ENCODE data around the gene TNNT2.
A peak's percentile ranks its signal among the peaks of the same experiment; 100 is the strongest.

The TNNT2 gene

DNA sequence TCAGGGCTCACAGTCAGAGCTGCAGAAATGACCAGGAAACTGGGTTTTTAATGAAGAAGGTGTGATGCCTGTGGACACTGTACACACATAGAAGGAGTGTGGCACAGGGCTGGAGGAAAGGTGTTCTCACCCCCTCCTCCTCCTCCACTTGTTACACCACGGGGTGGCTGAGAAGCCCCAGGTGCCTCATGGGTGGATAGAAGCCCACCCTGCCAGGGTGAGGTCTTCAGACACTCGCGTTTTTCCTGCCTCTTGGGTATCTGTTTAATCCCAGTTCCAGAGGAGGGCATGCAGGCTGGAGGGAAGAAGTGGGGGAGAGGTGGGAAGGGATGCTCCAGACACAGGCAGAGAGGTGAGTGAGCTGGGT is 31.3 kb upstream of the TNNT2 start:
- DNase-seq (ENCODE audit: insufficient read length, low spot score) (no peak), FAIRE-seq (no peak)
- no peak for TF ChIP-seq POLR2A (IDR thresholded peaks at IDR 0.05; ENCODE audit: low read depth, low read length)

DNA sequence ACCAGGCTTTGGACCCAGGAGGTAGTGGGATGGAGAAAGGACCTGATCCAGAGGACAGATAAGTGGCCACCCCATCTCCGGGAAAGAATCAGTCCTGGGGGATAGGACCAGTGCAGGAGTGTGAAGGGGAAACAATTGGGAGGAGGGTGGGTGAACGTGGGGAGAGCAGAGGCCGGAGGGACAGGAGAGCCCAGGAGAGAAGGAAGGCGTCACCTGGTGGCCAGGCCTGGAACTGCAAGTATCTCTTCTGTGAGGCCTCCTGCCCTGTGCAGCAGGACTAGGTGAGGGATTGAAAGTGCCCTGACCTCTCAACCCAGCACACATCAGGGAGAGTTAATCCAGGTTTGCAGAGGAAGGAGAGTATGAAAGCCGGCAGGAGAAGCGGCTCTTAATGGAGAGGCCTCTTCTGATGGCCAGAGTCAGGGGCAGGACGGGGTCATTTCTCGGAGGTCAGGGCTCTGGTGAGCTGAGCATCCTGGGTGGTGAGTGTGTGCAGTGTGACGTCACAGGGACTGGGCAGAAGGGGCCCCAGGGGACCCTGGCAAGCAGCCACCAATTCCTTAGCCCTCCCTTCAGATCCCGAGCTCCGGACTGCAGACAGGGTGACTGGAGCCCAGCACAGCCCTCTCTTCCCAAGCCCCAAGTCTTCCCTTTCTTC is 30.8 kb upstream of the TNNT2 start:
- TF ChIP-seq POLR2A (IDR thresholded peaks at IDR 0.05; ENCODE audit: low read depth, low read length): no peak
- peak; percentile 91 for DNase-seq (ENCODE audit: insufficient read length, low spot score)
- no peak for FAIRE-seq

DNA sequence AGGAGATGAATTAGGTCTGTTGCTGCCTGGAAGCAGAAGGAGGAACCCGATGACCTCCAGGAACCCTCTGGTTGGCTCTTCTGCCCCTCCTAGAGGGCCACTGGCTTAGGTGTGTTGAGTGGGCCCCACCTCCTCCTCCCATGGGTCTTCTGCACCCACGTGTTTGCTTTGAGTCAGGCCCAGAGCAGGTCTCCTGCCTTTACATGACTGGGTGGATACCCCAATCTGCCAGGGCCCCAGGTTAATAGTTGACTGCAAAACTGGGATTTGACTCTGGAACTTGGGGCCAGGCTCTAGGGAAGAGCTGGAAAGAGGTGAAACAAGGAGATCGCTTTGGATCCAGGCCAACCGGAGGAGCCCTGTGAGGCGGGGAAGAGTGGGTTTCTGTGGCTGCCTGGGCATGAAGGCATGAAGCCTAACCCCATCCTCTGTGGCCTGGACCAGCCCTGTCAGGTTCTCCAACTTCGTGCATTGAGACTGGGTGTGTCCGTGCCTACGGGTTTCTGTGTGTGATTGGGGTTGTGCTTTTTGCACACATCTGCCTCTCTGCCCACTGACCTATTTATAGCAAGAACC is 29.4 kb upstream of the TNNT2 start:
- no peak for TF ChIP-seq POLR2A (IDR thresholded peaks at IDR 0.05; ENCODE audit: low read depth, low read length)
- no peak for DNase-seq (ENCODE audit: insufficient read length, low spot score)
- FAIRE-seq: no peak

DNA sequence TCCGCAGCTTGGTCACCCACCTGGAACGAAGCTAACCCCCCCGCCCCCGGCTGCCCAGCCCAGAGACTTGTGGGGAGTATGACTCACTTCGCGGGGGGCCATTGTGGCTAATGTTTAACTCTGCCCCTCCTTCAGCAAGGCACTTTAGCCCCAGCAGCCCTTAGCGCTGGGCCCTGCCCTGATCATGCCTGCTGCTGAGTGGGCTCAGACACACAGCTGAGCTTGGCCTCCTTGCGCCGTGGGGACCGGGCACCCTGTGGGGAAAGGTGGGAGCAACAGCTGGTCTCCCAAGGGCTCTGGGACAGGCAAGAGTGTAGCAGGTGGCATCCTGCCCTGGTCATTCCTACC is 28.0 kb upstream of the TNNT2 start:
- no peak for TF ChIP-seq POLR2A (IDR thresholded peaks at IDR 0.05; ENCODE audit: low read depth, low read length)
- DNase-seq (ENCODE audit: insufficient read length, low spot score) (no peak), FAIRE-seq (no peak)

DNA sequence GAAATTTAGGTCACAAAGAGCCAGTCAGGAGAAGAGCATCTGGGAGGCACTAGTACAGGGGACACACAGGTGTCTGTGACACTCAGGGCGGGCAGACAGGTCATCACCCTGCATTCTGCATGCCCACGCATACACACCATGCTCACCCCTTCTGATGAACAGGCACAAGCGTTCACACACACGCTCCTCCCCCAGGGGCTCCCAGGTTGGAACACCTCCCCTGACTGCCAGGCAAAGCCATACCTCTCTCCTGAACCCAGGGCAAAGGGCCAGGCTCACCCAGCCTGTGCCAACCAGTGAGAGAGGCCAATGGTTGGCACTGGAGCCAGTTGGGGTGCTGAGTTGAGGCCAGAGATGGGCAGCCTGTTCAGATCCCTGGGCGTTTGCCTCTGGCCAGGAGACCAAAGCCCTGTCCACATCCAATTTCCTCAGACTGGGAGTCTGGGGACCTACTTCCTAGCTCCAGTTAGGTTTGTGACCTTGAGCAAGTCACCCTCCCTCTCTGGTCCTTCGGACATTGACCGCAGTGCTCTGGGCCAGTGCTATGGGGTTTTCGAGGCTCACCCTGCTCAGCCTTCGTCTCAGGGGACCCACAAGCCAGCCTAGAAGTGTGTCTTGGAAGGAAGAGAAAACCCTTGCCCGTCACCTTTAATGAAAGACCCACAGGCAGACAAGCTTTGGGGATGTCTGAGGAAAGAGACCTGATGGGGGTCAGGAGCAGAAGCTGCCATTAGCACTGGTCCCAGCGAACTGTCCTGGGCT is 27.4 kb upstream of the TNNT2 start:
- no peak for TF ChIP-seq POLR2A (IDR thresholded peaks at IDR 0.05; ENCODE audit: low read depth, low read length)
- no peak for FAIRE-seq
- DNase-seq (ENCODE audit: insufficient read length, low spot score): no peak

DNA sequence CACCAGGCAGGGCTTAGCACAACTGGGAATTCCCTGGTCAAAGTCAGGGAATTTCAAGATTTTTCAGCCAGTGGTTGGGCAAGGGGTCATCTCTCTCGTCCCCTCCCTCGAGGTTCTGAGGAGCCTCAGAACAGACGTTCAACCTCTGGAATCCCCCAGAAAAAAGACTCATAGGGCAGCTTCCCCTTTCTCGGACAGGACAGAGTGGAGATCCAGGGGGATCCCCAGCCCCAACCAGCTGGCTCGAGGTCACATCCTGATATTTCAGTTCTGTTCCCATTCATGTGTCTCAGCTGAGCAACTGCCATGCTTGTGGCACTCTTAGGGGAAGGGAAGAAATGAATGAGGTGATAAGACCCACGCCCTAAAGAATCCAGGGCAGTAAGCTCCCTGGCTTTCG is 26.6 kb upstream of the TNNT2 start:
- no peak for TF ChIP-seq POLR2A (IDR thresholded peaks at IDR 0.05; ENCODE audit: low read depth, low read length)
- DNase-seq (ENCODE audit: insufficient read length, low spot score) (no peak), FAIRE-seq (no peak)

DNA sequence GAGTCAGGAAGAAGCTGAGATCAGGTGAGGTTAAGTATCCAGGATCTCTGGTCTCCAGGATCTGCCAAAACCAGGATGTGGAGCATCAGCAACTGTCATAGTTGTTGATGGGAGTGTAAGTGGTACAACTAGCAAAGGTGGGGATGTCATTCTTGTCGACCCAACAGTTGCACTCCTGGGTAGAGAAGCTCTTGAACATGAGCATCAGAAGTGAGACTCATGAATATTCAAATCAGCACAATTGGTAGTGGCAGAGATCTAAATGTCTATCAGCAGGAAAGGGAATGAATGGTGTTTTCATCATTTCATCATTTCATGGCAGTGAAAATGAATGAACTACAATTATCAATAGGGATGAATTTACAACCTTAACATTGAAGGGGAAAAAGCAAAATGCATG is 25.9 kb upstream of the TNNT2 start:
- FAIRE-seq: no peak
- no peak for DNase-seq (ENCODE audit: insufficient read length, low spot score)
- TF ChIP-seq POLR2A (IDR thresholded peaks at IDR 0.05; ENCODE audit: low read depth, low read length): no peak

DNA sequence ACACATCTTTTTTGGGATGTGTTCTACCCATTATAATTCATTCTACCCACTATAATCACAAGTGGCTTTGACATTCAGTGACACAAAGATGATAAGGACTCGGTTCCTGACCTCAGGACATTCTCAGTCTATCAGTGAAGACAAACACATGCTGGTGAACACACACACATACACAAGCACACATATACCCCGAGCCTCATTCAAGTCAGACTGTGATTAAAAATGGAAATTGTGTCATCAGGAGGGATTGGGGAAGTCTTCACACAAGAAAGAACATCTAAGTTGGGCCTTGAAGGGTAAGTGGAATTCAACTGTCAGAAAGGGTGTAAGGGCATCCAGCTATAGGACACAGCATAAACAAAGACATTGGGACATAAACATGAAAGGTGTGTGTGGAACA is 24.2 kb upstream of the TNNT2 start:
- no peak for TF ChIP-seq POLR2A (IDR thresholded peaks at IDR 0.05; ENCODE audit: low read depth, low read length)
- no peak for FAIRE-seq

DNA sequence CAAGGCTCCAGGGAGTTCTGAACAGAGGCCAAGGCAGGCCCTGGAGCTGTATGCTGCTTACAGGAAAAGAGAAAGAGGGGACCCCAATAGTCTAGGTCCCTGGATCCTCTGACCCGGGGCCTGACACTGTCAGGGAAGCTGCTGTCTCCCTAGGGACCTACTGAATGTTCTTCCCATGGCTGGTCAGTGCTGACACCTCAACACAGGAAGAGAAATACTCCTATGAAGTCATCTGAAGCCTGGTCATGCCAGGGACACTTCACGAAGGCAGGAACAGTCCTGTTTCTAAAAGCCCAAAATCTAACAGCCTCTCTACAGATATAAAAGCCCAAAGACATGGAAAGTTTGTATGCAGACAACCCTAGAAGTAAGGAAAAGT is 23.4 kb upstream of the TNNT2 start:
- no peak for TF ChIP-seq POLR2A (IDR thresholded peaks at IDR 0.05; ENCODE audit: low read depth, low read length)
- DNase-seq (ENCODE audit: insufficient read length, low spot score) (no peak), FAIRE-seq (no peak)

More for the DNA sequence above, 24.2 kb upstream of the TNNT2 start:
- DNase-seq (ENCODE audit: insufficient read length, low spot score): no peak

DNA sequence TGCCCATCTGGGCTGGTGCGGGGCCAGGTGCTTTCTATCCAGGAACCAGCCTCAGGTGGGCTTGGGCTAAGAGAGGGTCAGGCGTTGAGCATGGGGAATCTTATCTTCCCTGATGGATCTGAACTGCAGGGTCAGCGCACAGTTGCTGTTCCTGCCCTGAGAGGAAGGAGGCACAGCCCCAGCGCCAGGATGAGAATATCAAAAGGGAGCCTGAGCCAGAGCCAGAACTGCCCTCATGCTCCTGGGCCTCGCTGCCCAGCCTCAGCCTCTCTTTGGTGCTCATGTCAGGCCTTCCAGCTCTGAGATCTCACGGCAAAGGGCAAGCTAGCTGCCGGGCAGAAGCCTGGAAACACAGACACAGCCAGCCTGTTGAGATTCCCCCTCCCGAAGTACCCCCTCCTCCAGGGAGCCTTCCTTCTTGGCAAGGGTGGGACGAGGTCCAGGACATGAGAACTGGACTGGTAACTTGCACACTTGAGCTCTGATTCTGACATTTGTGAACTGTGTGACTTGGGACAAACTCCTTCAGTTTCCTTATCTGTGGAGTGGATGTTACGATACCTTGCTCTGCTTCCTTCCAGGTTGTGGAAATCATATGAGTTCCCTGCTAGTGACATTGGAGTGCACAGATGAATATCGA is 22.9 kb upstream of the TNNT2 start:
- DNase-seq (ENCODE audit: insufficient read length, low spot score) (no peak), FAIRE-seq (no peak)
- TF ChIP-seq POLR2A (IDR thresholded peaks at IDR 0.05; ENCODE audit: low read depth, low read length): no peak

DNA sequence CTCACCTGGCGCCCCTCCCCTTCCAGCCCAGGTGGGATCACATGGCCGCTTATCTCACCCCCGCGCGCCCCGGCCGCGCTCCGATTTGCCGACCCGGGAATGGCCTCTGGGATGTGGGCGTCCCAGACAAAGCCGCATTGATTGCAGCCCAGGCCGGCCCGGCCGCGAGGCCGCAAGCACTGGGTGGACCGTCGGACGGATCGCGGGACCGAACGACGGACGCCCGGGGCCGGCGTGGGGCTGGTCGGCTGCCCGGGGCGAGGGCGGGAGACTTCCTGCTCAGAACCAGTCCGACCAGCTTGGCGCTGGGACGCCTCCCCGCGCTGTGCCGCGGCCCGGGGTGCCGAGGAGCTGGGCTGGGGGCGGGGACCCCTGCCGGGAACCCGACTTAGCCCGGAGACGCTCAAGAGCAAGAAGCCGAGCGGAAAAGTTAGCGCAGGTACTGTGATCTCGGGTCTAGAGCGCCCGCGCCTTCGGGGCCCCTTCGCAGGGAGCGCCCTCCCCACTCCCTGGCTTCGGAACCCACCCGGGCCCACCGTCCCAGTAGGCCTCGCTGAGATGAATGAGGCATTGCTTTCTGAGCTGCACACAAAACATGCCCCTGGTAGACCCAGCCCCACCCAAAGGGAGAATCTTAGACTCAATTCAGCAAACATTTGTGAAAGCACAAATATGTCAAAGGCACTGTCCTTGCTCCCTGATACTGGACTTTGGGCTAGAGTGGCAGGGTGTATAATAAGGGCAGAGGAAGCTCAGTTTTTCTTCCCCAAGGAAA is 22.1 kb upstream of the TNNT2 start:
- DNase-seq (ENCODE audit: insufficient read length, low spot score): no peak
- FAIRE-seq: no peak
- TF ChIP-seq POLR2A (IDR thresholded peaks at IDR 0.05; ENCODE audit: low read depth, low read length): no peak

DNA sequence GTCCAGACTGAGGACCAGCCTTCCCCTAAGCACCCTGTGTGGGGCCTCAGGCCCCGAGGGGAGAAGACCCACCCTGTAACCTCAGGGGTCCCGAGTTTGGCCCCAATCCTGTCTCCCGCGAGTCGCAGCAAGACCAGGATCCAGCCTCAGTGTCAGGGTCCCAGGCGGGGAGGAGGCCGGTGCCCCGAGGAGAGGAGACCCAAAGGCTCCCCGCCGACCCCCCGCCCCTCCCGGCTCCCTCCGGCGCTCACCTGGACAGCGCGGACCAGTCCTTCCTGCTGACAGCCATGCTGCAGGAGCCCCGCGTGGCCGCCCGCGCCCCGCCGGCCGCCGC is 21.5 kb upstream of the TNNT2 start, which contains the start of gene LAD1:
LAD1 (minus strand) TSS at position 307 of the 334 bp plus-strand sequence; CDS start at position 289, 18 bp downstream.
- no peak for DNase-seq (ENCODE audit: insufficient read length, low spot score)
- no peak for TF ChIP-seq POLR2A (IDR thresholded peaks at IDR 0.05; ENCODE audit: low read depth, low read length)
- FAIRE-seq: no peak

DNA sequence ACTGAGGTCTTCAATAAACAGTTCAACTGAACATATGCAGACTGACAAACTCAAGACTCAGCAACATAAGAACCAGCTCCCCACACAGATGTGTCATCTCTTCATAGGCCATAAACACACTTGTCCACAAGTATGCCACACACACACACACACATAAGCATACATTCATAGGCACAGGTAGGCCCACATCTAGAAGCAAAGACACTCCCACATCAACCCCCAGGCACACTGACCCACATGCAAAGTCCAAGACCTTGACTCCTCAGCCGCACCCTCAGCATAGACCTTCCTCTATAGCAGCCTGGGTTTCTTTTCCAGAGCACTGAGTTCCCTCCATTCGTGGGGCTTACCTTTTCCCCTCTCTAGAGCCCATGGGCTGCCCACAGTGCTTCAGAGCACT is 20.2 kb upstream of the TNNT2 start:
- DNase-seq (ENCODE audit: insufficient read length, low spot score) (no peak), FAIRE-seq (no peak)
- TF ChIP-seq POLR2A (IDR thresholded peaks at IDR 0.05; ENCODE audit: low read depth, low read length): no peak

Measured in H54 (cell line).